NB4 (cell line): Measurements from ENCODE around the gene KDF1.

Experiments used
- POLR2A ChIP-seq: IDR thresholded peaks from 2 replicates; pipeline ENCODE4 v1.6.1; 2011; ENCODE audit warnings: mild to moderate bottlenecking; ENCODE audit not compliant: insufficient read length; ENCODE audit errors: extremely low read depth
- TF ChIP-seq, protein P1 (sequence below): IDR thresholded peaks from one replicate; pipeline ENCODE4 v1.5.1; 2012; ENCODE audit warnings: low read depth, low read length

DNA sequence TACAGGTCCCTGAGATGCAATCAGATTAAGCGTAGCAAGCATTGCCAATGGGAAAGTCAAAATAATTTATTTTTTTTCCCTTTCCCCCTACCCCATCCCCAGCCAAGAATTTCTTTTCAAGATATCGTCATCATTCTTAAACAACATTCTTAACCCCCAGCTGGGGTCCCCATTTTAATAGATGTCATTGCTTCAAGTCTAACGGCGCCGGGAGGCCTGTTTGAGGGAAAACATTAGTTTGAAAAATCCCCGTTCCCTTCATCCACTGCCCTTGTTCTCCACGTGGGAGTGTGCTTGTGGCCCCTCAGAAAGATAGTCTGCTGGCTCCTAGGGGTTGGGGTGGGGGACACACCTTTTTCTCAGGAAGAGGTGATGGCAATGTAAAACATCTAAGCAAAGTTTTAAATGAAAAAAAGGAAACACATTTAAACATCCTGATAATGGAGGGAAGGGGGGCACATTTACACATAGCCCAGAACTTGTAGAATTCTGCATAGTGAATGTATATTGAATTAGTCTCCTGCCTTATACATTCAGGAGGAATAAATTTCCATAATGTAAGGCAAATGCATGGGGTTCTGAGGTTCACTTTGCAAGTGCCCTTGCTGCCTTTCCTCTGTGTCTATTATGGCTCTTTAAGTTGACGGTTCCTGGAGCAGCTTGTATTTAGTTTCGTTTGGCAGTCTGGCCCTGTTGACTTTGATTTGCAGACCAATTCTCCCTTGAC lies 40.0 kb upstream of the KDF1 start:
- TF ChIP-seq POLR2A = no peak
- TF ChIP-seq, protein P1, sequence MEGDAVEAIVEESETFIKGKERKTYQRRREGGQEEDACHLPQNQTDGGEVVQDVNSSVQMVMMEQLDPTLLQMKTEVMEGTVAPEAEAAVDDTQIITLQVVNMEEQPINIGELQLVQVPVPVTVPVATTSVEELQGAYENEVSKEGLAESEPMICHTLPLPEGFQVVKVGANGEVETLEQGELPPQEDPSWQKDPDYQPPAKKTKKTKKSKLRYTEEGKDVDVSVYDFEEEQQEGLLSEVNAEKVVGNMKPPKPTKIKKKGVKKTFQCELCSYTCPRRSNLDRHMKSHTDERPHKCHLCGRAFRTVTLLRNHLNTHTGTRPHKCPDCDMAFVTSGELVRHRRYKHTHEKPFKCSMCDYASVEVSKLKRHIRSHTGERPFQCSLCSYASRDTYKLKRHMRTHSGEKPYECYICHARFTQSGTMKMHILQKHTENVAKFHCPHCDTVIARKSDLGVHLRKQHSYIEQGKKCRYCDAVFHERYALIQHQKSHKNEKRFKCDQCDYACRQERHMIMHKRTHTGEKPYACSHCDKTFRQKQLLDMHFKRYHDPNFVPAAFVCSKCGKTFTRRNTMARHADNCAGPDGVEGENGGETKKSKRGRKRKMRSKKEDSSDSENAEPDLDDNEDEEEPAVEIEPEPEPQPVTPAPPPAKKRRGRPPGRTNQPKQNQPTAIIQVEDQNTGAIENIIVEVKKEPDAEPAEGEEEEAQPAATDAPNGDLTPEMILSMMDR = no peak
